ENCODE data around the gene CENPC.
"Not testable (repeated sequence)": the region's sequence is repeated elsewhere in the genome, so short reads cannot be mapped to it uniquely, and the experiment has no call there.

The CENPC gene, protein sequence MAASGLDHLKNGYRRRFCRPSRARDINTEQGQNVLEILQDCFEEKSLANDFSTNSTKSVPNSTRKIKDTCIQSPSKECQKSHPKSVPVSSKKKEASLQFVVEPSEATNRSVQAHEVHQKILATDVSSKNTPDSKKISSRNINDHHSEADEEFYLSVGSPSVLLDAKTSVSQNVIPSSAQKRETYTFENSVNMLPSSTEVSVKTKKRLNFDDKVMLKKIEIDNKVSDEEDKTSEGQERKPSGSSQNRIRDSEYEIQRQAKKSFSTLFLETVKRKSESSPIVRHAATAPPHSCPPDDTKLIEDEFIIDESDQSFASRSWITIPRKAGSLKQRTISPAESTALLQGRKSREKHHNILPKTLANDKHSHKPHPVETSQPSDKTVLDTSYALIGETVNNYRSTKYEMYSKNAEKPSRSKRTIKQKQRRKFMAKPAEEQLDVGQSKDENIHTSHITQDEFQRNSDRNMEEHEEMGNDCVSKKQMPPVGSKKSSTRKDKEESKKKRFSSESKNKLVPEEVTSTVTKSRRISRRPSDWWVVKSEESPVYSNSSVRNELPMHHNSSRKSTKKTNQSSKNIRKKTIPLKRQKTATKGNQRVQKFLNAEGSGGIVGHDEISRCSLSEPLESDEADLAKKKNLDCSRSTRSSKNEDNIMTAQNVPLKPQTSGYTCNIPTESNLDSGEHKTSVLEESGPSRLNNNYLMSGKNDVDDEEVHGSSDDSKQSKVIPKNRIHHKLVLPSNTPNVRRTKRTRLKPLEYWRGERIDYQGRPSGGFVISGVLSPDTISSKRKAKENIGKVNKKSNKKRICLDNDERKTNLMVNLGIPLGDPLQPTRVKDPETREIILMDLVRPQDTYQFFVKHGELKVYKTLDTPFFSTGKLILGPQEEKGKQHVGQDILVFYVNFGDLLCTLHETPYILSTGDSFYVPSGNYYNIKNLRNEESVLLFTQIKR

DNA sequence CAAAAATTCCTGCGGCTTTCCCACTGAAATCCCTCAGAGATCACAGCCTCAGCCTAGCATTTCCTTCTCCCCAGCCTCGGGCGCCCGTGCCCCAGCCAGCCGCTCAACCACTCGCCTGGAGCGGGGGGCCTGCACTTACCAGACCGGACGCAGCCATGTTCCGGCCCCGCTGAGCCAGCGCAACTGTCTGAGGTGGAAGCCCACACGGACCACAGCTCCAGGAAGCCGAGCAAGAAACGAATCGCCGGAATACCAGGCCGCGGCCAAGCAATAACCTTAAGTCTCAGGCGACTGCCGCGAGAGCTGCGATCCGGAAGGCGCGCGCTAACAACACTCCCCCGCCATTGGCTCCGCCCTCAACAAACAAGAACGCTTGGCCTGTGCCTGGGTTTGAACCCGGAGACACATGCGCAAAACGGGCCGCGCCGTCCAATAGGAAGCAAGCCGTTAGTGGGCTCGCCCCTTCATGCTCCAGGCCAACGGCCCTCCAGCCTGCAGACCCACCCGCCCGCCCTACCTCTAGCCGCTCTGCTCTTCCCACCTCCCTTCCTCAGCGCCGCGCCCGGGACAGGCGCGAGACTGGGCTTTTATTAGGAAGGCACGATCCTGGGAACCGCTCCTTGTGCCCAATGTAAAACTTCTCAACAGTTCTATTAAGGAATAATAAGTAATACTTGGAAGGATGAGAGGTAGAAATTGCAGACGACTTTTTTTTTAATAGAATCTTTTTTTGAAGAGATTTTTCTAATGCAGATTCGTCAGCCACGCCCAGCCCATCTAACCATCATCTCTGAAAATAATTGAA, at the start of gene CENPC:
Gene CENPC, minus strand, starts transcription at position 305 of the 805 bp plus-strand sequence. Its CDS starts 148 bp downstream, at position 157.
- DNase-seq: peak; percentile 94

DNA sequence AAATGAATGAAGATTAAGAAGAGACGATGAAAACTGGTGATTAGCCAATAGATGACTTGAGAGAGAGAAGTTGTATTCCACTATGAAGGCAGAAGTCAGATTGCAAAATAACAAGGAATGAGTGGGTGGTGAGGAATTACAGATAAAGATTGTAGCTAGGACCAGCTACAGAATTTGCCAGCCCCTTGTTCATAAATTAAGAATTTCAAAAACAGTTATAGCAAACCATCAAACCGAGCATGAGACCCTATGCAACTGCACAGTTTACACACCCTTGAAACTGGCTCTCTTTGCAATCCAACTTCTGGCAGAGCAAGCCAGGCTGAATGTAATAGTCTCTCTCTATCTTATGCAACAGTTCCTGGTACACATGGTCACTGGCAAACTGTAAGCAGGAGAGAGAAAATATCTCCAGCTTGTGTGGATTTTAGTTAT, 48.5 kb upstream of the CENPC start:
- DNase-seq: no peak

DNA sequence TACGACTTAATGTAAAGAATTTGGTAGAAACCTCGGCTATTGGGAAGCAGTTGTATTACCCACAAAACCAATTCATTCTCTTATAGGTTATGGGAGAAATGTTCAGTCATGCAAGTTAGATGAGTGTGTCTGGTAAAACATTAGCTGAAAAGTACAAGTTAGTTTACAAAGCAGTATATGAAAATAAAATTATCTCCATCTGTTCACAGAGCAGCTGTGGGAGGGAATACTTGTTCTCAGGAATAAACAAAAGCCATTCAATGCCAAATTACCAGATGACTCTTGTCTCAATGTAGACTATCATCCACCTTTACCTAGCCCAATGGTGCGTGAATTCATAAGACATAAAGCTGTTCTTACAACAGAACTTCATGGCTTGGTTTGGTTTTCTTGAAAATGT, 41.9 kb upstream of the CENPC start:
- DNase-seq: no peak

DNA sequence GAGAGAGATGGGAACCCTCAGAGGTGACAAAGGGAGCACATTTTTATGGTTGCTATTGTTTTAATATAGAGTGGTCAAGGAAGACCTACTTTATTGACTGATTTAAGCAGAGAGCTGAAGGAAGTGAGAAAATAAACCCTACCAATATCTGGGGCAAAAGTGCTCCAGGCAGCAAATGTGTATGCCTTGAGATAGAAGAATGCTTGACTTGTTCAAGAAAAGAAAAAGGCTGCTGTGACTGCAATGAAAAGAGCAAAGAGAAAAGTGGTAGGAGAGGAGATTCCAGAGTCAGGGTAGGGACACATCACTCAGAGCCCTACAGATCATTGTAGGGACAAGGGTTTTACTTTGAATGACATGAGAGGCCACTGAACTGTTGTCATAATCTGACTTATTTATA, 39.2 kb upstream of the CENPC start:
- DNase-seq: no peak

DNA sequence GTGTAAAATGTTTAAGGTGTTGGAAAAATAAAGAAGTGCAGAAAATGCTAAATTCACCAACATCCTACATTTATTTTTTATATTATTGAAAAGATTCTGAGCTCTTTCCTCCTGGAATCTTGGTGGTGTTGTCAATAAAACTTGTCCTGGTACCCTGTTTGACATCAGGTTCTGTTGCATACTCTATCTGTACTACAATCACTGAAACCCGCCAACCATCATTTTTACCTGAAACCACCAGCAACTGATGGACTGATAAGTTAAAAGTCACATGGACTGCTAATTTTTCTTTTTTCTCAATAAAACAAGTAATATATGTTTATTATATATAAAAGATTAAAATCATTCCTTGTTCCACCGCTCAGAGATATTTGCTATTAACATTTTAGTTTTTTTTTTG, 36.6 kb upstream of the CENPC start:
- DNase-seq: no peak

DNA sequence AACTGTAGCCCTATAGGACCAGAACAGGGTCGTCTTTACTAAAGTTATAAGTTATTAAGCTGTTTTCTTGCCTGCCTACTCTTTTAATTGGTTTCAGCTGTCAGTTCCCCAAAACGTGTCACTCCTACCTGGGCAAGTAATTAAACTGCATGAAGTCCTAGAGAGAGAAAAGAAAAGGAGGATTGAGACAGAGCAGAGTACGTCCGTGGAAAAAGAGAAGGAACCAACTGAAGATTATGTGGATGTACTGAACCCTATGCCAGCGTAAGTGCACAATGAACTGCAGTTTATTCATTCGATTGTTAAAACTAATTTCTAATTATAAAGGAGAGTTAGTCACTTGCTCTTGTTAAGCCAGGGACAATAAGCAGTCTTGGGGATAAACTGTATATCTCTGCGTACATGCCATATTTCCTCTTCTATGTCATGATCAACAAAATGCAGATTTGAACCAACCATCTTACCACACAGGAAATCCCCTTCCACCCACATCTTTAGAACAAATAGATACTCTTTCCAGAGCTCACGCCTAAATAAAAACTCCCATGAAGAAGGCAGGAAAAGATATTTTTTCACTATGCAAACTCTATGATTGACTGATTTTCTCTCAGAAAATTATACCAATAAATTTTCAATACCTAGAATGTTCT, 36.0 kb upstream of the CENPC start:
- no peak for DNase-seq

DNA sequence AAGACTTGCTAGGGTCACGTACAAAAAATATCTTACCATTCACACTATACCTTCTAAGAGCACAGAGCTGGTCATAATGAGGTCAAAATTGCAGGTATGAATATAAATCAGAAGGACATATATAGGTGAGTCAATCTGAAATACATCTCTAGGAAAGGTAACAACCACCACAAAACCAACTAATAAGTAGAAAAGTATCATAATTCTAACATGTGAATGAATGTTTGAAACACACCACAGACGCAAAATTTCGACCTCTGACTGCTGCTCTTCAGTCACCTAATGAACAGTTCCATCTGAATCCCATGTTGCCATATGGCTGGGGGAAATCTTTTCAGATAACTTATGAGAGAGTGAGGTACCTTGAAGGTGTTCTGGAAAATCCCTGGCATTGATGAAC, 35.3 kb upstream of the CENPC start:
- DNase-seq: no peak

DNA sequence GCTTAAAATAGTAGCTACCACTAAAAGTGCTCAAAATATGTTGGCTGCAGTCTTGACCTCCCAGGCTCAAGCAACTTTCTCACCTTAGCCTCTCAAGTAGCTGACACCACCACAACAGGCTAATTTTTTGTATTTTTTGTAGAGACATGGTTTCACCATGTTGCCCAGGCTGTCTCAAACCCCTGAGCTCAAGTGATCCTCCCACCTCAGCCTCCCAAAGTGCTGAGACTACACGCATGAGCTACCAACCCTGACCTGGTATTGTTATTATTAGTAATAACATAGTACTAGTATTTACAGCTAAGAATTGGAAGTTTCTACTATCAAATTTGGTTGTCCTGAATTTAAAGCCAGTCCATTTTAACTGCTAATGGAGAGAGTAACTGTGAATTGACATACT, 31.2 kb upstream of the CENPC start:
- peak; percentile 14 for DNase-seq

DNA sequence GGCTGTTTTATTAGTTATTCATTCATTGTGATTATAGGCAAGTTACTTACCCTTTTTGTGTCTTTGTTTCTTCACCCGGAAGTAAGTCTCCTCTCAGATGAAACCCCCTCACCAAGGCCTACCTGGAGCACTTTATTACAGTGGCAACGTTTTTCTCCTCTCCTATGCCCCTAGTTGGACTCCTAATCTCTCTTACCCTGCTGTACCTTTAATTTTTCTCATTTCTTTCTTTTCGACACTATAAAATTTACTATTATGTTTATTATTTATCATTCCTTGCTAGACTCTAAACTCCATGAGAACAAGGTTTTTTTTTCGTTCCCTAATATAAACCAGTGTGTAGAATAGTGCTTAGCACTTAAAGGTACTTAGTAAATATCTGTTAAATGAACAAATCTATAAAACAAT, 30.8 kb upstream of the CENPC start:
- DNase-seq: no peak

DNA sequence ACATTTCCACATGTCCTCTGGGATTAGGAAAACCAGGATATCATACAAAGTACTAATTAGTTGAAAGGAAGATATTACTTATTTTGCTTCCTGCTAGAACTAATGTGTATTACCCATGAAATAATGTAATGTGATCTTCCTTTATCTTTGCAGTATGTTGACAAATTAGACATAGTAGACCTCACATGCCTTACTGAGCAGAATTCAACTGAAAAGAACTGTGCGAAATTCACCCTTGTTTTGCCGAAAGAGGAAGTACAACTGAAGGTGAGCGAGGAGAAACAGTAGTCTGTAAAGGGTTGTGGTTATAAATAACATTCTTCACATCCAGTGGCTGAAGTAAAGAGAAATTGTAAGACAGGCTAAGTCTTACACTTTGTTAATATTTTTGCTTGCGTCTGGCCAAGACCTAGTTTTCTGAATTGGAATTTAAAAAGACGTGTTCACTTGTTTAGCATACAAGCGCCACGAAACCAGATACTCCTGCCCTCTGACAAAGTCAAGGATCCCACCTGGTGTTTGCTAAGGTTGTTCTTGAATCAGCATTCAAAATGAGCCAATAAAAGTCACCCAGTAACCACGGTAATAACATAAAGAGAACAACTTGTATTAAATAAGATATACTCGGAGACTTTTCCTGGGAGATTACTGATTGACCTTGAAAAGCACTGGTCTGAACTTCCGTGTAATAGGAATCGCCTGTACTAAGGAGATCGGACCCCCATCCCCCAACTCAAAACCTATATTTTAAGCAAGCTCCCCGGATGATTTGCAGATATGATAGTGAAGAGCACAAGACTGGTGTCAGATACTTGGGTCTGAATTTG, 30.1 kb upstream of the CENPC start:
- DNase-seq: peak; percentile 79

DNA sequence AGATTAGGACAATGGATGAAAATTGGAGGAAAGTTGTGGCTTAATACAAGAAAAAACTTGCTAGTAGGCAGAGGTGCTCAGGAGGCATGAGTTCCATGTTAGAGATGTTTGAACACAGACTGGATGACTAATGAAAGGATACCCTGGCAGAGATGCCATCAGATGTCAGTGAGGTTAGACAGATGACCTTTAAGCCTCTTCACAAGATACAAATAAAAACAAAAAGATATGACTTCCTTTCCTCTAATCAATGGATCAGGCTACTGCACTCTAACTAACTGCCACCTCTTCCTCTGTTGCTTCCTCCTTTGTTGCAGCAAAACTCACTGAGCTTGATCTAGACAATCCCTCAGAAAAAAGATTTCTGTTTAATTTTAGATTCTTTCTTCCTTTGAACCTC, 27.9 kb upstream of the CENPC start:
- no peak for DNase-seq

DNA sequence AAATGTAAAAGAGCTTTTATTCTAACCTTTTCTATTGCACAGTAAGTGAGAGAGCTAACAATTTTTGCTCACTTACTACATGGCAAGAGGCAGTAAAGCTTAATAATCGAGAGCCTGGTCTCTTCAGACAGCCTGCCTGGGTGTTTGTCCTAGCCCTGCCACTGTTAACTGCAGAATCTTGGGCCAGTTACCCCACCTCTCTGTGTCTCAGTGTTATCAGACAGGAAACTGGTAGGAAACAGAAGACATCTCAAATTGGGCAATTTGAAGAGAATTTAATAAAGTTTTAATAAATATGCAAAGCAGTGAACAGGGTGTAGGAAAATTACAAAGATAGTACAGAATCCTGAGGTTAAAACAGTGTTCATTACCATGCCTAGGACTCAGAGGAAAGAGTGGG, 26.7 kb upstream of the CENPC start:
- no peak for DNase-seq

DNA sequence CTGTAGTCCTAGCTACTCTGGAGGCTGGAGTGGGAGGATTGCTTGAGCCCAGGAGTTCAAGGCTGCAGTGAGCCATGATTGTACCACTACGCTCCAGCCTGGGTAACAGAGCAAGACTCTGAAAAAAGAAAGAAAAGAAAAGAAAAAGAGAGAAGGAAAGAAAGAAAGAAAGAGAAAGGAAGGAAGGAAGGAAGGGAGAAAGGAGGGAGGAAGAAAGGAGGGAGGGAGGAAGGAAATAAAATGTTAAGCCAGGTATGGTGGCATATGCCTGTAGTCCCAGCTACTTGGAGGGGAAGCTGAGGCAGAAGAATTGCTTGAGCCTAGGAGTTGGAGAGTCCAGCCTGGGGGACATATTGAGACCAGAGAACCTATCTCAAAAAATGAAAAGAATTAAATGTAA, 25.2 kb upstream of the CENPC start:
- no peak for DNase-seq

DNA sequence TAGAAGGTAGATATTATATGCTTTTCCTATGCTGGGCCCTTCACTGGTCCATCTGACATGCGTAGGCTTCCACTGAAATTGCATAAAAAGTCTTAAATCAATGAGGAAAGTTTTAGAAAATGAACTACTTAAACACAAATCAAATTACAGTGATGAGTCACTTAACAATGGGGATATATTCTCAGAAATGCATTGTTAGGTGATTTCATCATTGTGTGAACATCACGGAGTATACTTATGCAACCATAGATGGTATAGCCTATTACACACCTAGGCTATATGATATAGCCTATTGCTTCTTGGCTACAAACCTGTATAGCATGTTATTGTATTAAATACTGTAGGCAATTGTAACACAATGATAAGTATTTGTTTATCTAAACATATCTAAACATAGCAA, 23.5 kb upstream of the CENPC start:
- no peak for DNase-seq

DNA sequence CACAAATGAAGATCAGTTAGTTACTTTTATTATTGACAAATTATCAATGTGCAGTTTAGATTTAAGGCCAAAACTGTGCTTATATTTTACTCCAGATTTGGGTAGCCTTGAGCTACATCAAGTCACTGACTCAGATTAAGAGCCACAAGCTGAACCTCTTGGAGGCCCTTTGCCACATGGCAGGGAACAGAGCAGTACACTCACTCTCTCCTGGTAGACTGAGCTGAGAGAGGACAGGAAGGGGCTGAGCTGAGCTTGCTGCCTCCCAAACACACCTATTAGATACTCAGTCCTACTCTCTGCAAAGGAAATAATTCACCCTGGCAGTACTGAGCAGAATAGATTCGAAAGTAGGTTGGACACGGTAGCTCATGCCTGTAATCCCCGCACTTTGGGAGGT, 21.0 kb upstream of the CENPC start:
- no peak for DNase-seq

DNA sequence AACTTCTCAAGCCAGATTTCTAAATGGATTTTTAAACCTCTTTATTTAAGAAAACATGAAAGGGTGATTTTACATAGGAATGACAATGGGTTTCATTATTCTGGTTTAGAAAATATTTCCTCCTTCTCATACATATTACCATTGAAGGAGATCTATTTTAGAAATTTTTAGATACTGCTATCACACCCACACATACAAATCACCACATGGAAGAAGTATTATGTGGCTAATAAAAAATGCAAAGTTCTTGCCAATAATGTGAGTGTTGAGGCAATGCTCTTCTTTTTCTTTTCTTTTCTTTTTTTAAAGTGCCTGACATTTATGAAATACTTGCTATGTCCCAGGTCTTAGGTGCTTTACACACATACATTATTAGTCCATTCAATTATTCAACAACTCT, 20.0 kb upstream of the CENPC start:
- DNase-seq: no peak

DNA sequence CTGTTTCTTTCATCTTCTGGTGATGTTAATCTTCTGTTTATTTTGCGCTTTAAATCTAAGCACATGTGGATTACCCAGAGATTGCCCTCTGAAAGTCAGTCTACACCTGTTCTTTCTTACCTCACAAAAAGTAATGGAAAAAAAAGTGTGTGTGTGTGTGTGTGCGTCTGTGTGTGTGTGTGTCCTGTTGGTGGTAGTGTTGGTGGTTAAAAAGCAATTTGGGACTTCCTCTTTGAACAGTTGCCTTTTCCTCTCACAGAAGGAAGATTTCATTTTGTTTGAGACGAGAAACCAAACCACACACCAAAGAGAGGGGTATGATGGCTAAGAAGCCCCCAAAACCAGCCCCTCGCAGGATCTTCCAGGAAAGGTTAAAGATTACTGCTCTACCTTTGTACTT, 13.2 kb upstream of the CENPC start, which contains the start of gene STAP1:
Gene STAP1, plus strand, starts transcription at position 235 of the 400 bp plus-strand sequence. Its CDS starts 83 bp downstream, at position 318.
- DNase-seq: peak; percentile 4

DNA sequence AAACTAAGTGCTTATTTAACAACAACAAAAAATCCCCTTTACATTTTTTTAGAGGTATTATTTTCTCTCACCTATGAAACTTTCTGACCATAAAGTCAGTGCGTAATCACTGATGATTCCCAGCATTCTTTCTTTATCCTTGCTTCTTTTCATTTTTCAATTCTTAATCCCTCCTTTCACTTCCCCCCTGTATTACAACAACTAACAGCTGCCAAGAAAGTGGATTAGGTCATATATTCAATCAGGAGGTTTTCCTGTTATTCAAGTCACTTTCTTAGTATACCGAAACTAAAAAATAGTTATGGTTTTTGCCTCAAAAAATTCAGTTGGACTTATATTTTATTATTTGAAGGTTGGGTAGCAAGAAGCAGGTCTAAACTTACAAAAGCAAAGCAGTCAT, 11.1 kb upstream of the CENPC start:
- DNase-seq: no peak

DNA sequence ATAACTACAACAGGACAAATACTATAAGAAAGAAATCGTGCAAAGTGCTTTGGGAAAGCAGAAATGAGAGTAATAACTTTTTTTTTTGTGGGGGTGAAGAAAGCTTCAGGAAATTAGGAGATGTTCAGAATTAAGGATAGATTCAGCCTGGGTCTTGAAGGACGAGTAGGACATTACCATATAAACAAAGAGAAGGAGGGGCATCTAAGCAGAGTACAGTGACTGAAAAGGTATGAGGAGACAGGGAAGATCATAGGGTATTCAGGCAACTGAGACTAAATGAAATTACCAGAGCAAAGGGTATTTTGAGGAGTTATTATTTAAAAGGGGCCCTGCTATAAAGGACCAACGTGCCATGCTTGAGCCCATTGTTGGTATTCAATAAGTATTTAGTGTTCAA, 10.1 kb upstream of the CENPC start:
- DNase-seq: no peak

DNA sequence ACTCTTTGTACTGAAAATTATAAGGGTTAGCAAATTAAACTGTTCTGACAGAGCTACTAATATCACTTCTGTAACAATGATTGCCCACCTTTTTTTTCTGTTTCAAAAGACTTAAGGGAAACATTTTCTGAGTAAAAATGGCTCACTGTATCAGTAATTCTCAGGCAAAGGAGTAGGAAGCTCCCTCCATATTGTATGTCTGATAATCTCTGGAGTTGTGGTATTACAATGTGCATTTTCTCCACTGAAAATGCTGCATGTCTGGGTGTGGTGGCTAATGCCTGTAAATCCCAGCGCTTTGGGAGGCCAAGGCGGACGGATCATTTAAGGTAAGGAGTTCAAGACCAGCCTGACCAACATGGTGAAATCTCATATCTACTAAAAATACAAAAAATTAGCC, 8.8 kb upstream of the CENPC start:
- no peak for DNase-seq

DNA sequence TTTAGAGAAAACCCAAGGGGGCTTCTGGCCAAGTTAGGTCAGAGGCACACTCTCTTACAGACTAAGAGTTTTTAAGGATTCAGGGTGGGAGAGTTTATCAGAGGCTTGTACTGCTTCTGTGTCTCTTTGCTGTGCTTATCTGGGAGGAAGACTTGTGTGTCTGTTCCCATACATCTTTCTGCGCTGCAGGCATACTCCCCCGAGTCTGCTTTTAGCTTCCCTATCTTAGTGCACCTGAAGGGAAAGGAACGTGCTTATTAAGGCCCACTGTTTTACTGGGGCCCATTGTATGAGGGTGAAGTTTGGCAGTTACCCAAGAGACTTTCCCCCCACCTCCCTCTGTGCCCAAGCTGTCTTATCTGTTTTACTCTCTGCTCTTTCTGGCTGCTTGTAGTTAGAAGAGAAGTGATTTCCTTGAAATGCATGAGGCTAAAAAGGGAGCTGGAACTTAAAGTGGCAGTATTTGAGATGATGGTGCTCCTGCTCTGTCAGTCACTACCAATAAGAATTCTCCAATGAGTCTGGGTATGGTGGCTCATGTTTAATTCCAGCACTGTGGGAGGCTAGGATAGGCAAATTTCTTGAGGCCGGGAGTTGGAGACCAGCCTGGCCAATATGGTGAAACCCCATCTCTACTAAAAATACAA, 7.0 kb upstream of the CENPC start:
- DNase-seq: not testable (repeated sequence)
